ENCODE measurements around the gene FKBP6.
"Not testable (repeated sequence)": the region's sequence is repeated elsewhere in the genome, so short reads cannot be mapped to it uniquely, and the experiment has no call there.

FKBP6 gene

GRCh38 chr7:73354196-73354595, 26.2 kb downstream of the FKBP6 start:
- no peak overlapping the region for H3K4me3 ChIP-seq (ENCODE audit: extremely low read depth, insufficient read depth, low read length, poor library complexity, severe bottlenecking)
- peaks cover 17% of the 10 kb centered on the region for H3K9me3 ChIP-seq (ENCODE audit: control insufficient read depth, low read length)
- peaks cover 13% of the 10 kb centered on the region for H3K4me1 ChIP-seq (ENCODE audit: control insufficient read depth, insufficient read depth, low read length, poor library complexity, severe bottlenecking)
- 68 to 89% methylated on average over 2 to 6 of the region's 9 CpGs for WGBS, 2 experiments (ENCODE audit: insufficient coverage in 2 of 2)
- H3K36me3 ChIP-seq (ENCODE audit: control insufficient read depth, insufficient read depth, low read length), result no peaks in the 10 kb centered on the region
- H3K27ac ChIP-seq (ENCODE audit: low read depth, low read length, severe bottlenecking), result no peak overlapping the region

GRCh38 chr7:73354821-73355220, 26.9 kb downstream of the FKBP6 start:
- no peak overlapping the region for H3K4me3 ChIP-seq (ENCODE audit: extremely low read depth, insufficient read depth, low read length, poor library complexity, severe bottlenecking)
- 78 to 81% methylated on average over 15 to 17 of the region's 17 CpGs for whole genome bisulfite sequencing, 2 experiments (ENCODE audit: insufficient coverage in 2 of 2)

GRCh38 chr7:73356159-73356558, 28.2 kb downstream of the FKBP6 start:
- Histone ChIP-seq H3K4me1 (ENCODE audit: control insufficient read depth, insufficient read depth, low read length, poor library complexity, severe bottlenecking) (peaks cover 13% of the 10 kb centered on the region), H3K4me3 (ENCODE audit: extremely low read depth, insufficient read depth, low read length, poor library complexity, severe bottlenecking) (no peak overlapping the region), H3K36me3 (ENCODE audit: control insufficient read depth, insufficient read depth, low read length) (no peaks in the 10 kb centered on the region), H3K9me3 (ENCODE audit: control insufficient read depth, low read length) (peaks cover 17% of the 10 kb centered on the region), H3K27ac (ENCODE audit: low read depth, low read length, severe bottlenecking) (no peak overlapping the region)
- 92% methylated on average over 5 of the region's 5 CpGs; no CpG with 5 or more reads in 1 of the 2 experiments for WGBS, 2 experiments (ENCODE audit: insufficient coverage in 2 of 2)

More at GRCh38 chr7:73354821-73355220, 26.9 kb downstream of the FKBP6 start:
- H3K27ac ChIP-seq (ENCODE audit: low read depth, low read length, severe bottlenecking), result no peak overlapping the region
- no peaks in the 10 kb centered on the region for H3K36me3 ChIP-seq (ENCODE audit: control insufficient read depth, insufficient read depth, low read length)
- H3K9me3 ChIP-seq (ENCODE audit: control insufficient read depth, low read length), result peaks cover 17% of the 10 kb centered on the region
- H3K4me1 ChIP-seq (ENCODE audit: control insufficient read depth, insufficient read depth, low read length, poor library complexity, severe bottlenecking), result peaks cover 13% of the 10 kb centered on the region

- Histone ChIP-seq H3K27ac (ENCODE audit: low read depth, low read length, severe bottlenecking) (no peak overlapping the region), H3K4me1 (ENCODE audit: control insufficient read depth, insufficient read depth, low read length, poor library complexity, severe bottlenecking) (peaks cover 5% of the 10 kb centered on the region), H3K4me3 (ENCODE audit: extremely low read depth, insufficient read depth, low read length, poor library complexity, severe bottlenecking) (no peak overlapping the region), H3K36me3 (ENCODE audit: control insufficient read depth, insufficient read depth, low read length) (no peaks in the 10 kb centered on the region), H3K9me3 (ENCODE audit: control insufficient read depth, low read length) (peaks cover 3% of the 10 kb centered on the region)
- WGBS, 2 experiments (ENCODE audit: insufficient coverage in 2 of 2), result 90 to 95% methylated on average over 12 to 16 of the region's 21 CpGs
Observed at GRCh38 chr7:73358590-73359275, 30.8 kb downstream of the FKBP6 start.

- Histone ChIP-seq H3K4me3 (ENCODE audit: extremely low read depth, insufficient read depth, low read length, poor library complexity, severe bottlenecking) (no peak overlapping the region), H3K4me1 (ENCODE audit: control insufficient read depth, insufficient read depth, low read length, poor library complexity, severe bottlenecking) (peaks cover 5% of the 10 kb centered on the region), H3K36me3 (ENCODE audit: control insufficient read depth, insufficient read depth, low read length) (no peaks in the 10 kb centered on the region), H3K9me3 (ENCODE audit: control insufficient read depth, low read length) (no peaks in the 10 kb centered on the region), H3K27ac (ENCODE audit: low read depth, low read length, severe bottlenecking) (no peak overlapping the region)
- 94% methylated on average over 8 to 11 of the region's 11 CpGs for WGBS, 2 experiments (ENCODE audit: insufficient coverage in 2 of 2)
Observed at GRCh38 chr7:73359306-73359705, 31.3 kb downstream of the FKBP6 start.

- H3K27ac ChIP-seq (ENCODE audit: low read depth, low read length, severe bottlenecking), result no peak overlapping the region
- no peaks in the 10 kb centered on the region for H3K9me3 ChIP-seq (ENCODE audit: control insufficient read depth, low read length)
- H3K4me1 ChIP-seq (ENCODE audit: control insufficient read depth, insufficient read depth, low read length, poor library complexity, severe bottlenecking), result peaks cover 5% of the 10 kb centered on the region
- no peaks in the 10 kb centered on the region for H3K36me3 ChIP-seq (ENCODE audit: control insufficient read depth, insufficient read depth, low read length)
- H3K4me3 ChIP-seq (ENCODE audit: extremely low read depth, insufficient read depth, low read length, poor library complexity, severe bottlenecking), result no peak overlapping the region
- WGBS, 2 experiments (ENCODE audit: insufficient coverage in 2 of 2), result 94 to 95% methylated on average over 9 to 12 of the region's 13 CpGs
Observed at GRCh38 chr7:73359746-73360375, 31.9 kb downstream of the FKBP6 start.

GRCh38 chr7:73360590-73360989, 32.6 kb downstream of the FKBP6 start:
- not testable (repeated sequence) for H3K9me3 ChIP-seq (ENCODE audit: control insufficient read depth, low read length); H3K4me3 ChIP-seq (ENCODE audit: extremely low read depth, insufficient read depth, low read length, poor library complexity, severe bottlenecking); H3K4me1 ChIP-seq (ENCODE audit: control insufficient read depth, insufficient read depth, low read length, poor library complexity, severe bottlenecking); H3K36me3 ChIP-seq (ENCODE audit: control insufficient read depth, insufficient read depth, low read length); H3K27ac ChIP-seq (ENCODE audit: low read depth, low read length, severe bottlenecking)
- no CpG with 5 or more reads among the region's 1 CpG for WGBS, 2 experiments (ENCODE audit: insufficient coverage in 2 of 2)

GRCh38 chr7:73363225-73364005, 35.5 kb downstream of the FKBP6 start:
- 90 to 91% methylated on average over 24 to 28 of the region's 28 CpGs for WGBS, 2 experiments (ENCODE audit: insufficient coverage in 2 of 2)
- Histone ChIP-seq H3K4me3 (ENCODE audit: extremely low read depth, insufficient read depth, low read length, poor library complexity, severe bottlenecking) (no peak overlapping the region), H3K9me3 (ENCODE audit: control insufficient read depth, low read length) (no peaks in the 10 kb centered on the region), H3K27ac (ENCODE audit: low read depth, low read length, severe bottlenecking) (no peak overlapping the region), H3K4me1 (ENCODE audit: control insufficient read depth, insufficient read depth, low read length, poor library complexity, severe bottlenecking) (no peaks in the 10 kb centered on the region), H3K36me3 (ENCODE audit: control insufficient read depth, insufficient read depth, low read length) (no peaks in the 10 kb centered on the region)

GRCh38 chr7:73364006-73364728, 36.2 kb downstream of the FKBP6 start:
- Histone ChIP-seq H3K9me3 (ENCODE audit: control insufficient read depth, low read length) (no peaks in the 10 kb centered on the region), H3K4me1 (ENCODE audit: control insufficient read depth, insufficient read depth, low read length, poor library complexity, severe bottlenecking) (no peaks in the 10 kb centered on the region), H3K4me3 (ENCODE audit: extremely low read depth, insufficient read depth, low read length, poor library complexity, severe bottlenecking) (no peak overlapping the region), H3K36me3 (ENCODE audit: control insufficient read depth, insufficient read depth, low read length) (no peaks in the 10 kb centered on the region), H3K27ac (ENCODE audit: low read depth, low read length, severe bottlenecking) (no peak overlapping the region)
- 83 to 86% methylated on average over 24 to 25 of the region's 25 CpGs for WGBS, 2 experiments (ENCODE audit: insufficient coverage in 2 of 2)

GRCh38 chr7:73366127-73366526, 38.2 kb downstream of the FKBP6 start:
- Histone ChIP-seq H3K9me3 (ENCODE audit: control insufficient read depth, low read length) (no peaks in the 10 kb centered on the region), H3K4me1 (ENCODE audit: control insufficient read depth, insufficient read depth, low read length, poor library complexity, severe bottlenecking) (no peaks in the 10 kb centered on the region), H3K36me3 (ENCODE audit: control insufficient read depth, insufficient read depth, low read length) (no peaks in the 10 kb centered on the region), H3K27ac (ENCODE audit: low read depth, low read length, severe bottlenecking) (no peak overlapping the region), H3K4me3 (ENCODE audit: extremely low read depth, insufficient read depth, low read length, poor library complexity, severe bottlenecking) (no peak overlapping the region)
- 89 to 94% methylated on average over 11 of the region's 11 CpGs for WGBS, 2 experiments (ENCODE audit: insufficient coverage in 2 of 2)
